Gastroesophageal sphincter (tissue), 3 donors: ENCODE results near the gene DIABLO.

Experiments
- CTCF ChIP-seq, 4 experiments: fragments of 200-600 bp in 2 of 4; fragments of 450-650 bp in 2 of 4; sonication (generic) in 1 of 4; IDR thresholded peaks; one replicate each; pipeline ENCODE4 v1.5.1; 2017 to 2019; ENCODE audit warnings: antibody characterized with exemption in 4 of 4, mild to moderate bottlenecking in 2 of 4, moderate library complexity in 2 of 4
- EP300 ChIP-seq: sonication (generic); formaldehyde crosslinking; IDR thresholded peaks from one replicate; pipeline ENCODE4 v1.6.1; 2017; ENCODE audit warnings: antibody characterized with exemption, mild to moderate bottlenecking
- POLR2A ChIP-seq, 2 donors: fragments of 450-650 bp; IDR thresholded peaks; one replicate each; pipeline ENCODE4 v1.6.1; 2017; ENCODE audit warnings: antibody characterized with exemption in 2 of 2, mild to moderate bottlenecking in 2 of 2, moderate library complexity in 1 of 2
- POLR2AphosphoS5 ChIP-seq: sonication (generic); formaldehyde crosslinking; IDR thresholded peaks from one replicate; pipeline ENCODE4 v1.6.1; 2017; ENCODE audit warnings: antibody characterized with exemption

GRCh38 chr12:122228092-122228491, 2.2 kb upstream of the DIABLO start:
- TF ChIP-seq CTCF (IDR thresholded peaks at IDR 0.05) (no peak), POLR2A (IDR thresholded peaks at IDR 0.05) (no peak), POLR2AphosphoS5 (no peak), EP300 (no peak)
